GM03348 (cell line): ENCODE data around the gene PTPRT.
"Not testable (repeated sequence)": the region's sequence is repeated elsewhere in the genome, so short reads cannot be mapped to it uniquely, and the experiment has no call there.

Source experiments
- DNase-seq: peaks from one replicate; pipeline ENCODE4 v3.0.0; 2012; ENCODE audit warnings: low spot score

Gene PTPRT

GRCh38 chr20:42910808-42911207, 278.9 kb downstream of the PTPRT start:
- not testable (repeated sequence) for DNase-seq

- DNase-seq, result no peak
Measured at GRCh38 chr20:42907730-42908129, 282.0 kb downstream of the PTPRT start.

- DNase-seq, result no peak
Measured at GRCh38 chr20:42906120-42906519, 283.6 kb downstream of the PTPRT start.

- no peak for DNase-seq
Measured at GRCh38 chr20:42902509-42902908, 287.2 kb downstream of the PTPRT start.

- DNase-seq, result no peak
Measured at GRCh38 chr20:42901689-42902440, 287.8 kb downstream of the PTPRT start.

GRCh38 chr20:42900764-42901163, 288.9 kb downstream of the PTPRT start:
- DNase-seq, result not testable (repeated sequence)

- no peak for DNase-seq
Measured at GRCh38 chr20:42895020-42895419, 294.7 kb downstream of the PTPRT start.

GRCh38 chr20:42894483-42894882, 295.2 kb downstream of the PTPRT start:
- DNase-seq, result no peak

- DNase-seq, result no peak
Measured at GRCh38 chr20:42889517-42889916, 300.2 kb downstream of the PTPRT start.

- DNase-seq, result no peak
Measured at GRCh38 chr20:42887281-42887680, 302.4 kb downstream of the PTPRT start.

GRCh38 chr20:42886801-42887200, 302.9 kb downstream of the PTPRT start:
- no peak for DNase-seq

- no peak for DNase-seq
Measured at GRCh38 chr20:42886046-42886445, 303.7 kb downstream of the PTPRT start.

- no peak for DNase-seq
Measured at GRCh38 chr20:42875581-42875980, 314.1 kb downstream of the PTPRT start.

GRCh38 chr20:42873259-42873658, 316.4 kb downstream of the PTPRT start:
- DNase-seq, result no peak

GRCh38 chr20:42864116-42864515, 325.6 kb downstream of the PTPRT start:
- no peak for DNase-seq

GRCh38 chr20:42862446-42862845, 327.3 kb downstream of the PTPRT start:
- no peak for DNase-seq

GRCh38 chr20:42857446-42857845, 332.3 kb downstream of the PTPRT start:
- DNase-seq, result no peak

GRCh38 chr20:42855896-42856295, 333.8 kb downstream of the PTPRT start:
- DNase-seq, result no peak

- no peak for DNase-seq
Measured at GRCh38 chr20:42852691-42853090, 337.0 kb downstream of the PTPRT start.

- no peak for DNase-seq
Measured at GRCh38 chr20:42846784-42847490, 342.8 kb downstream of the PTPRT start.

- DNase-seq, result no peak
Measured at GRCh38 chr20:42844751-42845150, 345.0 kb downstream of the PTPRT start.

GRCh38 chr20:42837456-42837855, 352.2 kb downstream of the PTPRT start:
- DNase-seq, result no peak

GRCh38 chr20:42836339-42836738, 353.4 kb downstream of the PTPRT start:
- no peak for DNase-seq

- DNase-seq, result no peak
Measured at GRCh38 chr20:42807876-42808275, 381.8 kb downstream of the PTPRT start.
